ENCODE results near the gene UNC5A.

Gene UNC5A

DNA sequence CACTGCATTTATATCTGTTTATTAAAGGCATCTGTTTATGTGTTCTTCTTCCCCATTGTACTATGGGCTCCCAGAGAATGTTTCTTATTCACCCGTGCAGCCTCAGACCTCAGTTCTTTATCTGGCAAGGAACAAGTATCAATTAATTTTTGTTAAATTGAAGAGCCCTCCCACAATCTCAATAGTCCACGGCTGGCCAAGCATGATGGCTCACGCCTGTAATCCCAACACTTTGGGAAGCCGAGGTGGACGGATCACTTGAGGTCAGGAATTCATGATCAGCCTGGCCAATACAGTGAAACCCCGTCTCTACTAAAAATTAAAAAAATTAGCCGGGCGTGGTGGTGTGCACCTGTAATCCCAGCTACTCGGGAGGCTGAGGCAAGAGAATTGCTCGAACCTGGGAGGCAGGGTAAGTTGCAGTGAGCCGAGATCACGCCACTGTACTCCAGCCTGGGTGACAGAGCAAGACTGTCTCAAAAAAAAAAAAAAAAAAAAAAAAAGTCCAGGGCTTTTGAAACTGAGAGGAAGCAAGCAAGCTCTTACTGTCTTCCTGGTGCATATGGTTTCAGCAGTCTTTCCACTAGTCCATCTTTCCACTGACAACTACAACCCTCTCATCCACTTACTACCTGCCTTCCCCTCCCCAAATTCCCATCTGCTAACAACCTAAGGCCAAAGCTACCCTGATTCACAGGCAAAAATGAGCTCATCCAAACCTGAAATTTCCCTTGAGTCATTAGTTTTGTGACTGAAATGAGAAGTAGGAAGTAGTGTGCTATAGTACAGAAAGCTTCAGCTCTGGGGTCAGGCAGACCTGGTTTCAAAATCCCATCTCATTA, 91.1 kb downstream of the UNC5A start:
- no peak for DNase-seq

GRCh38 chr5:176902102-176902814, 91.9 kb downstream of the UNC5A start:
- DNase-seq, result no peak

DNA sequence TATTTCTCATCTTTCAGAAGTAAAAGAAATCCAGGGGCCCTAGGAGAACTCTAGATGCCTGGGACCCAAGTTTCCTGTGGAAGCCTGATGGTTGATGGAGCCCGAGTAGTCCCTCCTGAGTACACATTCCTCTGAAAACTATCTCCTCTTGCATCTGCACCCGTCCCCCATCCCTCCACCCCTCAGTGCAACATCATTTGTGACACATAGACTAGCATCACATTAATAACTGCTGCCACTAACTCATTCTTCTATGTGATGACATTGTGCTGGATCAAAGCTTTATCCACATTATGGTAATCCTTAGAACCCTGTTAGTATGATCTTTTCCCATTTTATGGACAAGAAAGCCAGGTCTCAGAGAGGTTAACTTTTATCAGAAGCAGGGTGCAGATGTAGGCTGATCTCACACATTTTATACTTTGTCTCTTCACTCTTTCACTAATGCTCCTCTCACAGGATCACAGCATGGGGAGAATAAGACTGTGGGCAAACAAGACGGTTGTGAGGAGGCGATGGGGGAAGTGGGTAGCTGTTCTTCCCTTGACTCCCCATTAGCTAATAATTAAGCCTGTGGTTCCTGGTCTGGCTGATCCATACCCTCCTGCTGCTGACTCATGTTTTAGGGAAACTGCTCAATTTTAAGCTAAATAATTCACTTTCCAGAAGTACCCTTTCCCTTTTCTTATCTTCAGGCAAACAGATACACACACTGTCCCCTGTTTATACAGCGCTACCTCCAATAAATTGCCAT, 92.7 kb downstream of the UNC5A start:
- DNase-seq, result no peak

GRCh38 chr5:176904276-176904675, 93.9 kb downstream of the UNC5A start:
- no peak for DNase-seq

DNA sequence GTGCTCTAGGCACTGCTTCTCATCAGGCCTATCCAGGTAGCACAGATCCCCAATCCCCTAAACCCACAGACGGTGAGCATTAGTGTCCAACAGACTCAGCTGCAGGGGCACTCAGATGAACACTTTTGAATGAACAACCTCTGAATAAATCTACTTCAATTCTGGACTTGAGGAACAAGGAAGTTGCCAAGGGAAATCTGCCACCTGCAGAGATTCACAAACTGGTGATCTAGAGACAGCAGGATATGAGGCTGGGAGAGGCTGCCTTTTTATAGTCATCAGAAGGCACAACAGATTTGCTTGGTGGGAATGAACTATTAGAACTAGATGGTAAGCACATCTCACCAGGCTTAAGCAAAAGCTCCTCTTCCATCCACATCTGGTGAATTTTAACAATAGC, 95.8 kb downstream of the UNC5A start:
- DNase-seq, result no peak

GRCh38 chr5:176906796-176907195, 96.4 kb downstream of the UNC5A start:
- DNase-seq, result no peak

DNA sequence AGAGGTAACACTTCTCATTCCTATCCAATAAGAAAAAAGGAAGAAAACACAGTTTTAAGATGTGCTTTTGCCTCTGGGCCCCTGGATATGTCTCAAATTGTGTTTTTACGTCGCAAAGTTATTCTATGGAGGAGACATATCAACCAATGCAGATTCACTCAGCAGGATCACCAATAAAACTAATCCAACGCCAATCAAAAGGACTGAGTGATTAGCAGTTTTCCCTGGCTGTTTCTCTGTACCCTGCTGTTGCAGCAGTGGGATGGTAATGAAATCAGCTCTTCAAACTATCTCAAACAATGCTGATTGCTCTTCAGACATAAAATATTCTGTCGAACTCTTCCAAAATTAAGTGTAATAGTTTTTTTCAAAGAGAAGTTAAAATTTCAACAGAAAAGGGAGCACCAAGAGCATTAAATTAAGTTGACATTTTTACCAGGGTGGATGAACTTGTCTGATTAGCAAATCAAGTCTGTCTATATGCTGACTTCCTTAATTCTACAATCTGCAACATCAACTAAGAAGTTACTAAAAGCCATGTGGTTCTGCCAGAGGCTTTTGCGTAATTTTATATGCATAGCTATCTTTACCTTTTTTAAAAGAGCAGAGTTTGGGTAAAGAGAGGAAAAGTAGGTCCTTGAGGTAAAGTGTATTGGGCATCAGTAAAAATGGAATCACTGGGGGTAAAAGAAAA, 98.5 kb downstream of the UNC5A start:
- no peak for DNase-seq

DNA sequence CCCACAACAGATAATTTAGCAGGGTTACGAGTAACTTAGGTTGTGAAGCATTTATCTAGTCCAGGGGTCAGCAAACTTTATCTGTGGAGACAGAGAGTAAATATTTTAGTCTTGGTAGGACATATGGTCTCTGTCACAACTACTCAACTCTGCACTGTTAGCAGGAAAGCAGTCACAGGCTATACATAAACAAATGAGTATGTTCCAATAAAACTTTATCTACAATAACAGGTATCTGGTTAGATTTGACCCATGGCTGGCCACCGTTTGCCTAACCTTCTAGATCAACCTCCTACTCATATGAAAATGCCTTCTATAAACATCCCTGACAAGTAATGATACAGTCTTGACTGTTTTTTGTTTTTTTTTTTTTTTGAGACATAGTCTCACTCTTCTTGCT, 101.8 kb downstream of the UNC5A start:
- DNase-seq, result no peak

- no peak for DNase-seq
Observed at GRCh38 chr5:176915906-176916305, 105.5 kb downstream of the UNC5A start.

GRCh38 chr5:176916337-176916736, 106.0 kb downstream of the UNC5A start:
- DNase-seq, result no peak

DNA sequence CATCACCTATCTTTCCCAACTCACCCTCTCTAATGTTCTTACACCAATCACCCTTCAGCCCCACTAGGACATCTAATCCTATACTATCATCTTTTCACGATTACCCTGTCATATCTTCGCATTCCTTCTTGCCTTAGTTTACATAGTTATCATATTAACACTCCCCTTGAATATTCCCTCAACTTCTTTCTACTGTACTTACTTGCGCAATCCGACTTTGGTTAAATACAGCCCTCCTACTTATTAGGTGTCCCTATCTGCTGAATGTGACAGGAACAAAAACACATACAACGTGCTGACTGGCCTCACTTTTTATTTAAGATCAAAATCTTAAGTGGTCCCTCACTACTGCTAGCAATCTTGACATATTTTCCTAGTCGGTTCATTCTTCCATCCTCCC, 108.3 kb downstream of the UNC5A start:
- no peak for DNase-seq

DNA sequence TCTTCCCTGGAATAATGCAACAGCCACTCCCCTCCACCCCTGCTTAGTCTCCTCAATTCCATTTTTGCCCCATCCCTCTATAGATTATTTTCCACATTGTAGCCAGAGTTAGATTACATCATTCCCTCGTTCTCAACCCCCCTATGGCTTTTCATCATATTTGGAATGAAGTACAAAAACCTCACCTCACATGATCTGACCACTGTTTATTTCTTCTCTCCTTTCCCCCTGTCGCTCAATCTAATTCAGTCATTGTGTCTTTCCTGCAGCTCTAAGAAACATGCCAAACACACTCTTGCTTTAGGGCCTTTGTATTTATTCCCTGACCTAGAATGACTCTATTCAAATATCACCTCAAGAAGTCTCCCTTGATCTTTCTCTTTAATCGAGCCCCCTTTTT, 111.4 kb downstream of the UNC5A start:
- DNase-seq, result no peak

DNA sequence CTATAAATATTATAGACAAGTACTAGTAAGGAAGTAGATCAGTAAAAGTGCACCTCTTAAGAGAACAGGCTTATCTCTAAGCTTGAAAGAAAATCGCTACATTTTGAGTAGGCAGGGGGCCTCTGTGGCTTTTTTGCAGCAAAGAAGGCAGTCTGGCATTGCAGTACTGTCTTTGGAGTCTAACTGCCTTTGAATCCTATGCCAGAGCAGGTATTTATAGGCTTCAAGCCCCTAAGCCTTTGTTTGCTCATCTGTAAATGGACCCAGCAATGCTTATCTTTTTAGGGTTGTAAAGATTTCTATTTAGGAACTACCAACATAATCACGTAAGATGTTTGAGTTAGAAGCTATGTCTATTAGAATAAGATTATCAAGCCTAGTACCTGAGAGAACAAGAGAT, 112.5 kb downstream of the UNC5A start:
- DNase-seq, result no peak

DNA sequence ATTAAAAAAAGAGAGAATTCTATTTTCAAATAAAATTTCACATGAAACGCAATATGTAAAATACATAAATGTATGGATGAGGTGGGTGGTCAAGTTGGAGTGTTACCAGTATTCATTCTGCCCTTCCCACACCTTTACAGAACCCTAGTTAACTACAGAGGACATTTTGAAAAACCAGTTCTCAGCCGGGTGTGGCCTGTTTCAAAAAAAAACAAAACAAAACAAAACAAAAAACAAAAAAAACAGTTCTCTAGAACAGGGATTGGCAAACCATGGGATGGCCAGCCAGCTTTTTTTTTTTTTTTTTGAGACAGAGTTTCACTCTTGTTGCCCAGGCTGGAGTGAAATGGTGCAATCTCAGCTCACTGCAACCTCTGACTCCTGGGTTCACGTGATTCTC, 117.2 kb downstream of the UNC5A start:
- no peak for DNase-seq

DNA sequence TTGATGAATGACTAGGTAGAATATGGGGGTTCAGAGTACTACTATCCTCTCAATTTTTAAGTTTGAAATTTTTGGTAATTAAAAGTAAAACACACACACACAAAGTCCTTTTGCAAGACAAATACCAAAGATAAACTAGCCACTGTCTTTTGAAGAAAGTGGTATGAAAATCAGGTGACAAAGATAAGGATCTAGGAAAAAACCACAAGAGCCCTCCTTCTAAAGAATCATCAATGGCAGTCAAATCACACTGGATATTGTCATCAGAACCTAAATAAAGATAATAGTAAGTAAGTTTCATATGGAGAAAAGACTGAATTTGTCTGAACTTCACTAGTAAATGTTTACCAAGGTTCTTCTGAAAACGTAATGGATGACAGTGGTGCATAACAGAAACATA, 119.3 kb downstream of the UNC5A start:
- DNase-seq, result no peak
